ENCODE results near the gene GSG1L.
"Not testable (repeated sequence)": the region's sequence is repeated elsewhere in the genome, so short reads cannot be mapped to it uniquely, and the experiment has no call there.

GRCh38 chr16:27942071-27942470, 121.4 kb downstream of the GSG1L start:
- TF ChIP-seq CTCF (IDR thresholded peaks at IDR 0.05; ENCODE audit: low read depth, low read length); POLR2A (IDR thresholded peaks at IDR 0.05; ENCODE audit: extremely low read depth, insufficient read length); MAX (IDR thresholded peaks at IDR 0.05; ENCODE audit: low read depth, low read length): not testable (repeated sequence)

All from NB4 (cell line).